NCI-H2196 treated with DMSO at 0.1 percent for 48 hours (cell line): ENCODE results near the gene RBFOX2.
A peak's percentile ranks its signal among the peaks of the same experiment; 100 is the strongest.

ENCODE experiments used
- DNase-seq: peaks from one replicate; lab custom pipeline; 2025; ENCODE audit not compliant: unreplicated experiment; lab: John Stamatoyannopoulos, UW

Gene RBFOX2

GRCh38 chr22:35978889-35979288 lies 49.7 kb downstream of the RBFOX2 start:
- no peak for DNase-seq

GRCh38 chr22:35978201-35978600 lies 50.4 kb downstream of the RBFOX2 start:
- no peak for DNase-seq

GRCh38 chr22:35977136-35977535 lies 51.5 kb downstream of the RBFOX2 start:
- no peak for DNase-seq

- DNase-seq = no peak
These were observed 55.2 kb downstream of the RBFOX2 start for GRCh38 chr22:35973388-35973787.

- no peak for DNase-seq
These were observed 56.1 kb downstream of the RBFOX2 start for GRCh38 chr22:35972559-35972958.

GRCh38 chr22:35971456-35972119 lies 57.0 kb downstream of the RBFOX2 start:
- DNase-seq = no peak

GRCh38 chr22:35970616-35971455 lies 57.8 kb downstream of the RBFOX2 start:
- no peak for DNase-seq

GRCh38 chr22:35967046-35967397 lies 61.6 kb downstream of the RBFOX2 start:
- no peak for DNase-seq

- no peak for DNase-seq
These were observed 62.1 kb downstream of the RBFOX2 start for GRCh38 chr22:35966314-35967045.

GRCh38 chr22:35963237-35963810 lies 65.3 kb downstream of the RBFOX2 start:
- DNase-seq = no peak

- DNase-seq = peak; percentile 32
These were observed 66.9 kb downstream of the RBFOX2 start for GRCh38 chr22:35961480-35962295.

GRCh38 chr22:35960854-35961253 lies 67.8 kb downstream of the RBFOX2 start:
- no peak for DNase-seq

GRCh38 chr22:35959121-35959800 lies 69.4 kb downstream of the RBFOX2 start:
- DNase-seq = no peak

GRCh38 chr22:35958334-35958733 lies 70.3 kb downstream of the RBFOX2 start:
- no peak for DNase-seq

- no peak for DNase-seq
These were observed 71.0 kb downstream of the RBFOX2 start for GRCh38 chr22:35957589-35957988.

- no peak for DNase-seq
These were observed 71.8 kb downstream of the RBFOX2 start for GRCh38 chr22:35956850-35957249.

- no peak for DNase-seq
These were observed 73.1 kb downstream of the RBFOX2 start for GRCh38 chr22:35955546-35955945.

GRCh38 chr22:35952576-35952975 lies 76.0 kb downstream of the RBFOX2 start:
- DNase-seq = no peak

- DNase-seq = no peak
These were observed 78.4 kb downstream of the RBFOX2 start for GRCh38 chr22:35950262-35950661.

- DNase-seq = no peak
These were observed 79.4 kb downstream of the RBFOX2 start for GRCh38 chr22:35949243-35949642.
